HG03097 (cell line): ENCODE results near the gene C16orf54.
"Not testable (repeated sequence)": the region's sequence is repeated elsewhere in the genome, so short reads cannot be mapped to it uniquely, and the experiment has no call there.

Experiments
- ATAC-seq: cut with Tn5 transposase; IDR thresholded peaks from one replicate; pipeline ENCODE4 v1.9.1; 2021; ENCODE audit not compliant: unreplicated experiment, low FRiP score

C16orf54 gene

GRCh38 chr16:29770250-29770929, 24.6 kb upstream of the C16orf54 start:
- no peak for ATAC-seq

DNA sequence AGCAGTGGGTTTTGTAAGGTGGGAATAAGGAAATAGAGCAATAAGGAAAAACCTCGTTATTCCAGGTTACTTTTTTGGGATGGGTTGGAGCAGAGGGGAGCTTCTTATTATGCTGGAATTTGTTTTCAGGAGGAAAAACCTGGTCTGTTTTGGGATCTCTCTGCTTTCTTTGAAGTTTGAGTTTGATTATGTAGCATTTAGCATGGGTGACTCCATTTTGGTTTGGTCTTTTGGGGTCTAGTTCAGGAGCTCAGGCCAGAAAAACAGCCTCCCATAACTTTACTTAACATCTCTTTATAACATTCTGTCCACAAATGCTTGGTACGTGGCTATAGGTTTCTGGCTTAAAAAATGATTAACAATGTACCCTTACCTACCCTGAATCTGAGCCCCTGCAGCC, 23.7 kb upstream of the C16orf54 start:
- ATAC-seq: no peak

- no peak for ATAC-seq
Observed at GRCh38 chr16:29767062-29767461, 21.3 kb upstream of the C16orf54 start.

GRCh38 chr16:29766571-29766970, 20.8 kb upstream of the C16orf54 start:
- no peak for ATAC-seq

DNA sequence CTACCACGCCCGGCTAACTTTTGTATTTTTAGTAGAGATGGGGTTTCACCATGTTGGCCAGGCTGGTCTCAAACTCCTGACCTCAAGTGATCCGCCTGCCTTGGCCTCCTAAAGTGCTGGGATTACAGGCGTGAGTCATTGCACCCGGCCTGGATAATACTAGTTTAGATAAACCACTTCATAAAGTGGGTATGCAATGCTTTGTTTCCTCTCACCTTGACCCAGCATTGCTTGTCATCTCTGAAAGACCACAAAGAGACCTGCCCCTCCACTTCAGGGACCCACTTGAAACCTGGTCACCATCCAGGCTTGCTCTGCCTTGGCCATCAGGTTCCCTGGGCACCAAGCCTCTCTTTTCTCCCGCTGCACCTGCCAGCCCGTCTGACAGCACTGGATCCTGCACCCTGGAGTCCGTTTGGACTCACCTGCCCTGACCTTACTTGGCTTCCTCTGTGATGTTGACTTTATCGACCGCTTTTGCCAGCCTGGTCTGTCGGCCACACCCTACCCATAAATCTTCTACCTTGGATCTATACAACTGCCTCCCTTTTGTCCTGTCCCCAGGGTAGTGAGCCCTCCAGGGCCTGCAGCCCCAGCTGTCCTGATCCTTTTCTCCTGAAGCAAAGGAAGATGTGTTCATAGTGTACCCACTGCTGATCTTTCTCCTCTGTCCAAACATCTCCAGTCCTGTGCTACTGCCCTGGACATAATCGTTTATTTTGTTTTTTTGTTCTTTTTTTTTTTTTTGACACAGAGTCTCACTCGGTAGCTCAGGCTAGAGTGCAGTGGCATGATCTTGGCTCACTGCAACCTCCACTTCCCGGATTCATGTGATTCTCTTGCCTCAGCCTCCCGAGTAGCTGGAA, 19.6 kb upstream of the C16orf54 start:
- no peak for ATAC-seq

DNA sequence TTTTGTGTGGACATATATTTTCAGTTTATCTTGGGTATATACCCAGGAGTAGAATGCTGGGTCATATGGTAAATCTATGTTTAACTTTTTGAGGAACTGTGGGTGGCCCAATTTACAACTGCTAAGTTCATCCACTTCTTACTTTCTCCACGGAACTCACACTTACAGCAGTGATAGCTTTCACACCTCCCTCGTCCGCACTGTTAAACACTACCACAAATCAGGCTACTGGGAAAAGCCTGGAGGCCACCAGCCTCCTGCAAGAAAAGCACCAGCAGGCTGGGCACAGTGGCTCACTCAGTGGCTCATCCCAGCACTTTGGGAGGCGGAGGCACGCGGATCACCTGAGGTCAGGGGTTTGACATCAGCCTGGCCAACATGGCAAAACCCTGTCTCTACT, 17.5 kb upstream of the C16orf54 start:
- no peak for ATAC-seq

- ATAC-seq: no peak
Observed at GRCh38 chr16:29761882-29762281, 16.1 kb upstream of the C16orf54 start.

DNA sequence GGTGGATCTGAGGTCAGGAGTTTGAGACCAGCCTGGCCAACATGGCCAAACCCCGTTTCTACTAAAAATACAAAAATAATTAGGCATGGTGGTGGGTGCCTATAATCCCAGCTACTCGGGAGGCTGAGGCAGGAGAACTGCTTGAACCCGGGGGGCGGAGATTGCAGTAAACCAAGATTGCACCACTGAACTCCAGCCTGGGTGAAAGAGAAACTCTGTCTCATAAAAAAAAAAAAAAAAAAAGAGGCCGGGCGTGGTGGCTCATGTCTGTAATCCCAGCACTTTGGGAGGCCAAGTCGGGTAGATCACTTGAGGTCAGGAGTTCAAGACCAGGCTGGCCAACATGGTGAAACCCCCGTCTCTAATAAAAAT, 15.5 kb upstream of the C16orf54 start:
- not testable (repeated sequence) for ATAC-seq

DNA sequence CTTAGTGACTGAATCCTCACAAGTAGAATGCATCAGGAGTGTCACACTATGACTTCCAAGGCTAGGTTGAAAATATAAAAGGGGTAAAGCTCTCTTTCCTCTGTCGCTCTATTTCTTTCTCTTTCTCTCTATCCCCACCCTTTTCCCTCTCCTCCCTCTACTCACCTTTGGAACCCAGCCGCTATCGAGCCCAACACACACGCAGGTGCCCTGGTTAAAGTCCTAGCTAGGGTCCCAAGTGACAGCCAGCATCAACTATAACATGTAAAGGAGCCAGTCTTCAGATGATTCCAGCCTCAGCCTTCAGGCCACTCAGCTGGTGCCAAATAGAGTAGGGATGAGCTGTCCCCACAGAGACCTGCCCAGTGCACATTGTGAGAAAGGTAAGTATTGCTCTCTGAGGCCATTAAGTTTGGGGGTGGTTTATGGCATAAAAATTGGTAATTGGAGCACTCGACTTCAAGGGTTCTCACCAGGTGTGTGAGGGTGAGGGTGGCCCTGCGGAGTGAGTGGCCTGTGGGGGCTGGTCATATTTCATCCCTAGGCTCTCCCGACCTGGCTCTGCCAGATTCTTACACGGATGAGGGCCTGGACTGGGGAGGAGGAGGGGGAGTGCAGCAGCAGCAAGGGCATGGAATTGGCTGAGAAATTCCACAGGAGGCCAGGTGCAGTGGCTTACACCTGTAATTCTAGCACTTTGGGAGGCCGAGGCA, 14.9 kb upstream of the C16orf54 start:
- no peak for ATAC-seq

- no peak for ATAC-seq
Observed at GRCh38 chr16:29757950-29758466, 12.2 kb upstream of the C16orf54 start.

- not testable (repeated sequence) for ATAC-seq
Observed at GRCh38 chr16:29757086-29757485, 11.3 kb upstream of the C16orf54 start.

- ATAC-seq: no peak
Observed at GRCh38 chr16:29756654-29757053, 10.9 kb upstream of the C16orf54 start.

- no peak for ATAC-seq
Observed at GRCh38 chr16:29753516-29753915, 7.7 kb upstream of the C16orf54 start.

GRCh38 chr16:29748760-29749149, 3.0 kb upstream of the C16orf54 start:
- not testable (repeated sequence) for ATAC-seq

- no peak for ATAC-seq
Observed at GRCh38 chr16:29747947-29748759, 2.4 kb upstream of the C16orf54 start.

DNA sequence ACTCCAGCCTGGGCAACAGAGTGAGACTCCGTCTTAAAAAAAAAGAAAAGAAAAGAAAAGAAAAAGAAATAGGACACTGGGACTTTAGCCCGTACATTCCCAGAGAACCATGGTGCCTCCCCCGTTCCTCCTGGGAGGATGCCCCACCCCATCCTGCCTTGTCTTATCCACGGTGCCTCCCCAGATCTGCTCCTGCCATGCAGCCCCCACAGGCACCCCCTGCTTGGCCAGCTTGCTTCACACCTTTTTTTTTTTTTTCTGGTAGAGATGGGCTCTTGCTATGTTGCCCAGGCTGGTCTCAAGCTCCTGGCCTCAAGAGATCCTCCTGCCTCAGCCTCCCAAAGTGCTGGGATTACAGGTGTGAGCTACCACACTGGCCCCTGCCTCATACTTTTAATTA, 728 bp upstream of the C16orf54 start:
- ATAC-seq: not testable (repeated sequence)

DNA sequence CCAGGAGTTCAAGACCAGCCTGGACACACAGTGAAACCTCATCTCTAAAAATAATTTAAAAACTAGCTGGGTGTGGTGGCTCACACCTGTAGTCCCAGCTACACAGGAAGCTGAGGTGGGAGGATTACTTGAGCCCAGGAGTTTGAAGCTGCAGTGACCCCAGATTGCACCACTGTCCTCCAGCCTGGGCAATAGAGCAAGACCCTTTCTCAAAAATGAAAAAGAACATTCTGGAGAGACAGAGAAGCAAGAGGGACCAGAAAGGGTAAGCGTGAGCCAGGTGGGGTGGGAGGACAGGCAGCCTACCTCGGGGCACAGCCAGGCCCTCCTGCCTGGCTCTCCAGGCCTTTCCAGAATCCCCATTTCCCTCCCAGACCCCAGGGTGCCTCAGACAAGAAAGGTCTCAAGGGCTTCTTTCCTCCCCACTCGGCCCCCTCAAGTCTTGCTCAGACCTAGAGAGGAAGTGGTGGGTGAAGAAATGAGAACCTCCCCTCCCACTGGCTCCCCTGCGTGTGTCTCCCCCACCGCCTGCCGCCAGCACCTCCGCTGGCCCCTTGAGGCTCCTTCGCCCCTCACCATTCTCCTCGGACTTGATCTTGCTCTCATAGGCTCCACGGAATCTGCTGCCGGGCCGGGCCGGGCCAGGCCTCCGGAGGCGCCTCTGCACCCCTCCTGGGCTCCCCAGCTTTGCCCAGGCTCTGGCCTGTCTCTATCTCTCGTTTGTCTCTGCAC, 503 bp downstream of the C16orf54 start:
- peak; percentile 29 for ATAC-seq

GRCh38 chr16:29744541-29745101, 1.2 kb downstream of the C16orf54 start:
- no peak for ATAC-seq

- no peak for ATAC-seq
Observed at GRCh38 chr16:29743827-29744531, 1.8 kb downstream of the C16orf54 start.
